ENCODE measurements around the gene PLCG2.
"Not testable (repeated sequence)": the region's sequence is repeated elsewhere in the genome, so short reads cannot be mapped to it uniquely, and the experiment has no call there.

PLCG2 gene

GRCh38 chr16:81754858-81755257 is 24.2 kb upstream of the PLCG2 start:
- no peak for DNase-seq
- Histone ChIP-seq H3K36me3 (ENCODE audit: control insufficient read depth, insufficient read depth, low read length) (no peaks in the 10 kb centered on the region), H3K27me3 (replicated peaks; ENCODE audit: control insufficient read depth, insufficient read depth, low read length, poor library complexity, severe bottlenecking) (no peaks in the 10 kb centered on the region), H3K4me1 (ENCODE audit: control insufficient read depth, insufficient read depth, low read length, poor library complexity, severe bottlenecking) (no peaks in the 10 kb centered on the region), H3K9me3 (ENCODE audit: control insufficient read depth, low read length) (no peaks in the 10 kb centered on the region), H3K27ac (ENCODE audit: insufficient read depth, low read length, poor library complexity, severe bottlenecking) (no peak overlapping the region), H3K4me3 (ENCODE audit: insufficient read depth, low read depth, low read length, poor library complexity, severe bottlenecking) (no peak overlapping the region)

- H3K4me1 ChIP-seq (ENCODE audit: control insufficient read depth, insufficient read depth, low read length, poor library complexity, severe bottlenecking) = no peaks in the 10 kb centered on the region
- no peaks in the 10 kb centered on the region for H3K9me3 ChIP-seq (ENCODE audit: control insufficient read depth, low read length)
- DNase-seq = no peak
- H3K4me3 ChIP-seq (ENCODE audit: insufficient read depth, low read depth, low read length, poor library complexity, severe bottlenecking) = no peak overlapping the region
- no peaks in the 10 kb centered on the region for H3K36me3 ChIP-seq (ENCODE audit: control insufficient read depth, insufficient read depth, low read length)
- H3K27ac ChIP-seq (ENCODE audit: insufficient read depth, low read length, poor library complexity, severe bottlenecking) = no peak overlapping the region
- H3K27me3 ChIP-seq (replicated peaks; ENCODE audit: control insufficient read depth, insufficient read depth, low read length, poor library complexity, severe bottlenecking) = no peaks in the 10 kb centered on the region
These were observed 23.0 kb upstream of the PLCG2 start for GRCh38 chr16:81755915-81756614.

GRCh38 chr16:81756615-81757356 is 22.3 kb upstream of the PLCG2 start:
- DNase-seq = no peak
- H3K4me3 ChIP-seq (ENCODE audit: insufficient read depth, low read depth, low read length, poor library complexity, severe bottlenecking) = no peak overlapping the region
- no peaks in the 10 kb centered on the region for H3K9me3 ChIP-seq (ENCODE audit: control insufficient read depth, low read length)

GRCh38 chr16:81758376-81758775 is 20.7 kb upstream of the PLCG2 start:
- no peaks in the 10 kb centered on the region for H3K4me1 ChIP-seq (ENCODE audit: control insufficient read depth, insufficient read depth, low read length, poor library complexity, severe bottlenecking)
- no peaks in the 10 kb centered on the region for H3K9me3 ChIP-seq (ENCODE audit: control insufficient read depth, low read length)
- no peak for DNase-seq
- no peaks in the 10 kb centered on the region for H3K27me3 ChIP-seq (replicated peaks; ENCODE audit: control insufficient read depth, insufficient read depth, low read length, poor library complexity, severe bottlenecking)
- no peak overlapping the region for H3K4me3 ChIP-seq (ENCODE audit: insufficient read depth, low read depth, low read length, poor library complexity, severe bottlenecking)
- no peaks in the 10 kb centered on the region for H3K36me3 ChIP-seq (ENCODE audit: control insufficient read depth, insufficient read depth, low read length)
- no peak overlapping the region for H3K27ac ChIP-seq (ENCODE audit: insufficient read depth, low read length, poor library complexity, severe bottlenecking)

More at GRCh38 chr16:81756615-81757356, 22.3 kb upstream of the PLCG2 start:
- no peak overlapping the region for H3K27ac ChIP-seq (ENCODE audit: insufficient read depth, low read length, poor library complexity, severe bottlenecking)
- no peaks in the 10 kb centered on the region for H3K36me3 ChIP-seq (ENCODE audit: control insufficient read depth, insufficient read depth, low read length)
- no peaks in the 10 kb centered on the region for H3K4me1 ChIP-seq (ENCODE audit: control insufficient read depth, insufficient read depth, low read length, poor library complexity, severe bottlenecking)
- no peaks in the 10 kb centered on the region for H3K27me3 ChIP-seq (replicated peaks; ENCODE audit: control insufficient read depth, insufficient read depth, low read length, poor library complexity, severe bottlenecking)

GRCh38 chr16:81762322-81762721 is 16.8 kb upstream of the PLCG2 start:
- H3K27me3 ChIP-seq (replicated peaks; ENCODE audit: control insufficient read depth, insufficient read depth, low read length, poor library complexity, severe bottlenecking); DNase-seq; H3K36me3 ChIP-seq (ENCODE audit: control insufficient read depth, insufficient read depth, low read length); H3K9me3 ChIP-seq (ENCODE audit: control insufficient read depth, low read length); H3K4me3 ChIP-seq (ENCODE audit: insufficient read depth, low read depth, low read length, poor library complexity, severe bottlenecking); H3K27ac ChIP-seq (ENCODE audit: insufficient read depth, low read length, poor library complexity, severe bottlenecking); H3K4me1 ChIP-seq (ENCODE audit: control insufficient read depth, insufficient read depth, low read length, poor library complexity, severe bottlenecking): not testable (repeated sequence)

GRCh38 chr16:81765111-81765919 is 13.8 kb upstream of the PLCG2 start:
- no peak overlapping the region for H3K27ac ChIP-seq (ENCODE audit: insufficient read depth, low read length, poor library complexity, severe bottlenecking)
- H3K4me1 ChIP-seq (ENCODE audit: control insufficient read depth, insufficient read depth, low read length, poor library complexity, severe bottlenecking) = no peaks in the 10 kb centered on the region
- no peak for DNase-seq
- no peaks in the 10 kb centered on the region for H3K9me3 ChIP-seq (ENCODE audit: control insufficient read depth, low read length)
- H3K36me3 ChIP-seq (ENCODE audit: control insufficient read depth, insufficient read depth, low read length) = no peaks in the 10 kb centered on the region
- H3K27me3 ChIP-seq (replicated peaks; ENCODE audit: control insufficient read depth, insufficient read depth, low read length, poor library complexity, severe bottlenecking) = no peaks in the 10 kb centered on the region
- H3K4me3 ChIP-seq (ENCODE audit: insufficient read depth, low read depth, low read length, poor library complexity, severe bottlenecking) = no peak overlapping the region

GRCh38 chr16:81765969-81766368 is 13.1 kb upstream of the PLCG2 start:
- Histone ChIP-seq H3K9me3 (ENCODE audit: control insufficient read depth, low read length) (no peaks in the 10 kb centered on the region), H3K4me3 (ENCODE audit: insufficient read depth, low read depth, low read length, poor library complexity, severe bottlenecking) (no peak overlapping the region)
- no peak for DNase-seq

GRCh38 chr16:81767987-81768592 is 11.0 kb upstream of the PLCG2 start:
- Histone ChIP-seq H3K4me1 (ENCODE audit: control insufficient read depth, insufficient read depth, low read length, poor library complexity, severe bottlenecking) (no peaks in the 10 kb centered on the region), H3K4me3 (ENCODE audit: insufficient read depth, low read depth, low read length, poor library complexity, severe bottlenecking) (no peak overlapping the region), H3K9me3 (ENCODE audit: control insufficient read depth, low read length) (no peaks in the 10 kb centered on the region), H3K27ac (ENCODE audit: insufficient read depth, low read length, poor library complexity, severe bottlenecking) (no peak overlapping the region), H3K36me3 (ENCODE audit: control insufficient read depth, insufficient read depth, low read length) (no peaks in the 10 kb centered on the region), H3K27me3 (replicated peaks; ENCODE audit: control insufficient read depth, insufficient read depth, low read length, poor library complexity, severe bottlenecking) (no peaks in the 10 kb centered on the region)
- DNase-seq = no peak

More at GRCh38 chr16:81765969-81766368, 13.1 kb upstream of the PLCG2 start:
- Histone ChIP-seq H3K36me3 (ENCODE audit: control insufficient read depth, insufficient read depth, low read length) (no peaks in the 10 kb centered on the region), H3K4me1 (ENCODE audit: control insufficient read depth, insufficient read depth, low read length, poor library complexity, severe bottlenecking) (no peaks in the 10 kb centered on the region), H3K27ac (ENCODE audit: insufficient read depth, low read length, poor library complexity, severe bottlenecking) (no peak overlapping the region), H3K27me3 (replicated peaks; ENCODE audit: control insufficient read depth, insufficient read depth, low read length, poor library complexity, severe bottlenecking) (no peaks in the 10 kb centered on the region)

GRCh38 chr16:81770008-81770407 is 9.1 kb upstream of the PLCG2 start:
- no peaks in the 10 kb centered on the region for H3K27me3 ChIP-seq (replicated peaks; ENCODE audit: control insufficient read depth, insufficient read depth, low read length, poor library complexity, severe bottlenecking)
- DNase-seq = no peak
- no peaks in the 10 kb centered on the region for H3K9me3 ChIP-seq (ENCODE audit: control insufficient read depth, low read length)
- no peaks in the 10 kb centered on the region for H3K4me1 ChIP-seq (ENCODE audit: control insufficient read depth, insufficient read depth, low read length, poor library complexity, severe bottlenecking)
- no peak overlapping the region for H3K27ac ChIP-seq (ENCODE audit: insufficient read depth, low read length, poor library complexity, severe bottlenecking)
- no peaks in the 10 kb centered on the region for H3K36me3 ChIP-seq (ENCODE audit: control insufficient read depth, insufficient read depth, low read length)
- no peak overlapping the region for H3K4me3 ChIP-seq (ENCODE audit: insufficient read depth, low read depth, low read length, poor library complexity, severe bottlenecking)

Measured in effector memory CD4-positive, alpha-beta T cell (primary cell).